ENCODE measurements around the gene ETFA.
"Not testable (repeated sequence)": the region's sequence is repeated elsewhere in the genome, so short reads cannot be mapped to it uniquely, and the experiment has no call there.

Gene ETFA

DNA sequence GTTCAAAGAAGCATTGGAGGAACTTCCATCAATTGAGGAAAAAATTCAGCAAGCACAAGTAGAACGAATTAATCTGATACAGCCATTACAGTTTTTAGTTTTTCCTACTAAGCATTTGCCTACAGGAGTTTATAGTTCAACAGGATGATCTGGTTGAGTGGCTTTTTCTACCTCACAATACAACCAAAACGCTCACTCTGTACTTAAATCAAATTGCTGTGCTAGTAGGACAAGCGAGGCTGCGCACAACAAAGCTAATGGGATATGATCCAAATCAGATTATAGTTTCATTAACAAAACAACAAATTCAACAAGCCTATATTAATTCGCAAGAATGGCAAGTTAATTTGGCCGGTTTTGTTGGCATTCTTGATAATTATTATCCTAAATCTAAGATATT, 44.2 kb downstream of the ETFA start:
- no peak for DNase-seq

DNA sequence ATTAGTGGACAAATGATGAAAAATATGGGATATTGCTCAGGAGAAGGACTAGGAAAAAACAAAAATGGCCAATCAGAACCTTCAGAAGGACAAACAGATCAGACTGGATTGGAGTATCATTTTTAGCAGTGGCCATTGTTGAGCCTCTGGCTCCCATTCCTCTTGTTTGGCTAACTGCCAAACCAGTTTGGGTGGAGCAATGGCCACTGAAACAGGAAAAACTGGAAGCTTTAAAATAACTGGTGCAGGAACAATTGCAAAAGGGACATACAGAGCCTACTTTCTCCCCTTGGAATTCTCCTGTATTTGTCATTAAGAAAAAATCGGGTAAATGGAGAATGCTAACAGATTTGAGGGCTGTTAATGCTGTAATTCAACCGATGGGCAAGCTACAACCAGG, 45.5 kb downstream of the ETFA start:
- DNase-seq: not testable (repeated sequence)

- DNase-seq: no peak
These were observed 50.9 kb downstream of the ETFA start for GRCh38 chr15:76260246-76260938.

- no peak for DNase-seq
These were observed 51.9 kb downstream of the ETFA start for GRCh38 chr15:76259392-76259791.

DNA sequence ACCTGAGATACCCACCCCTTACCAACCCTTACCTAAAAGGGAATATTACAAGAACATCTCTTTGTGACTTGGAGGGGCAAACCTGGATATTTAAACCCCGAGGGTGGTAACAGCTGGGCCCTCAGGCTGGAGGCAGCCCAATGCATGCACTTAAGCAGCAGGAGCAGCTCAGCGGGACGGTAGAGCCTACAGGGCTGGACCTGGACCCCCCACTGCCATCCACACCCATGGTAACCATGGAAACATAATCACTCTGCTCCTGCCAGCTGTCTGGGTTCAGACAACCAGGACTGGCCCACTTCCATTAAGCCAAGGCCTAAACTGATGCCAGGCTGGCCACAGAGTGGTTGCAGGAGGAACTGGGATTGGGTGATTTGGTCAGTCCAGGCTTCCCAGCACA, 52.8 kb downstream of the ETFA start:
- no peak for DNase-seq

DNA sequence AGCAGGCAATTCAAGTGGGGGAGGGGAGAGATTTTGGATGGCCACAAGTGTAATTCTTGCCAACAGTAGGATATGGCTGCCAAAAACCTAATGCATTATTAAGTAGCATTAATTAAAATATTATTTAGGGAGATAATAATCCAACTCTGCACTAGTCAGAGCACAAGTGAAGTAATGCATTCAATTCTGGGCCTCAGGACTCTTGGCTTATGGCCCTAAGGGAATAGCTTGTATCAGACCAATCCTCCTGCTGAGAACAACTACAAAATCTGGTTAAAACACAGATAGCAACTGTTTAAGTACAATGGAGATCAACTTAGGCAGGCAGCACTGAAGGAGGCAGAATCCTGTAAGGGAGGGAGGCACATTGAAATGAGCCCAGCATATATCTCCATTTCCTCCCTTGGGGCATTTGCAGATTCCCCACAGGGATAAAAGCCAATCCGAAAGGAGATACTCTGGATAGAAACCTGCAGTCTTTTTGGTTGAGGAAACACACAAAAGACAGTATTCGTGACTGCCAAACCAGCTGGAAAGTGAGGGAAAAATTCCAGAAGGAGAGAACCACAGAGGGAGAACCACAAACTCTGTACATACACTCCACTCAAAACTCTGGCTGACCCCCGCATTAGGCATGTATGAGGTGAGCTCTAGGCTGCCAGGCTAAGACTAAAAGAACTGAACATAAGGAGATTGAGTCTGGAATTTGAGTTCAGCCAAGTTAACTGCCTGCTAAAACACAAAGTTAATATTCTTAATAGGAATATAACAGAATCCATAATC, 57.4 kb downstream of the ETFA start:
- DNase-seq: no peak

- DNase-seq: no peak
These were observed 59.0 kb downstream of the ETFA start for GRCh38 chr15:76252249-76252648.

DNA sequence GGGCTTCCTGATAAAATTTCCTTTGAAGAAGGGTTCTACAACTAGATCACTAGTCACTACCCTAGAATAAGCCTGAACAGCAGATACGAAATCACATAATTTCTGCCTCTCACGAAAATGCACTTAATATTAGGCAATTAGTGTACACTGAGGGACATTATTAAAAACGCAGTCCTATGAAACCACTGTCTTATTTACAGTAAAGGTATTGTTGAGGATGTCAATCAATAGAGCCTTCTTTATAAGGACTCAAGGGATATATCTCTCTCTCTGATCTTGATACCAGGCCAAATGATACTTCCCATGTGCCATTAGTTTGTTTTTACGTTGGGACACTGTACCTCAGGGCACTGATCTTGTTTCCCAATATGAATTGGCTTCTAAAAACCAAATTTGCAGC, 59.6 kb downstream of the ETFA start:
- no peak for DNase-seq

DNA sequence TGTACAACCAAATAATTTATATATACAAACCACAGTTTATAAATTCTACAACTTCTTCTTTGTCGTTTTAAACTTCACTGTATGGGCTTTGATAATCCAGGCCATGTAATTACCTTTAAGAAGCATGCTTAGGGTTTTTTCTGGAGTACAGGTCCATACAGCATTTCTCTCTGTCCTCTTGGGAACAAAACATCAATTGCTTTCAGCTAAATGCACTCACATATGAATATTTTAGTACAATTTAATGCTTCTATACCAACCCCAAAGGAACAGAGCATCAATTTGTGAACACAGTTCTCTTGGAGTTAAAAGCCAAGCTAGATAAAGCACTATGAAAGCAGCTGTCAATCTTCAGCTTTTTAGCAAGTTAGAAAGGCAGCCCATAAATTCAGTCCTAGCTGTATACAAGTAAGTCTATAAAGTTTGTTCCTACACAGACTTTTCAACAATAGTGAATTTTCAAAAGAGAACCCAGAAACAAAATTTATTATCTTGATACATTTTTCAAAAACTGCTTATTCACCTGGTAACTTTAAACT, 66.1 kb downstream of the ETFA start:
- DNase-seq: no peak

DNA sequence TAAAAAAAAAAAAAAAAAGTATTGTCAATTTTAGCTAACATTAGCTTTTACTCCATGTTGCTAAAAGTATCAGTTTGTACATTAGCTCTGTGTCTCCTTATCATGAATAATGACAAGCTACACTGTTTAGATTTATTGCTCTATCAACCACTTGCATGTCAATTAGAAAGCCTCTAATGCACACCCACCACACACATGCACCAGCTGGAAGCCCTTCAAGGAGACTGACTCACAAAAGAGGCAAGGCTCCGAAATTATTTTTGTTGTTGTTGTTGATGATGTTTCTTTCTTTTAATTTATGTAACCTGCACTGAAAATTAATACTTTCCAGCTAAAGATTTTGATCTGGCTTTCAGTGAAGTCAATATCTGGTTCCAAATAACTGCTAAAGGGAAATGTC, 71.5 kb downstream of the ETFA start:
- DNase-seq: no peak

- no peak for DNase-seq
These were observed 74.9 kb downstream of the ETFA start for GRCh38 chr15:76236350-76236749.

DNA sequence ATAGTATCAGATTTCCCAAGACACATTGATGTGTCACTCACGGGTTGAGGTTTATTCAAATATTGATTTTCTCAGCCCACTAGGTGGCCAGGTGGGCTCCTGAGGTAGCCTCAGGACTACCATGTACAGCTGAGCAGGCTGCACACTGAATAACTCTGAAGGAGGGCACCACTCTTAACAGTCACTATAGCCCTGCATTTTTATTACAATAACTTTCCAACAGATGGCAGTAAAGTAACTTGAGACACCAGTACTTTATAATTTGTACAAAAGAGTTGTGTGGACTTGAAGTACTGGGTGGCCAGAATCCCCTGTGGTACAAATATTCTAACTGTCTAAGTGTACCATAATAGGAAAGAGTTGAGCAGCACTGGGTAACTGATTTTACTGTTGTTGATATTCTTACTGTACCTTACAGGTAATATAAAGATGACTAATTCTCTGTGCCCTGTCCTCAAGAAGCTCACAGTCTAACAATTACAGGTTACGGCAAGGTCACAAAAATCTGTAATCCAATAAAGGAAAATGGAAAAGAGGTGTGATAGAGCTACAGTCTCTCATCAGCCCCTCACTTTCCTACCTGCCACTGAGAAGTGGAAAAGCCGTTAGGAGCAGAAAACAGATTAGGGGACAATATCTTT, 76.0 kb downstream of the ETFA start:
- DNase-seq: peak in 1 of 2 donors; percentile 60

DNA sequence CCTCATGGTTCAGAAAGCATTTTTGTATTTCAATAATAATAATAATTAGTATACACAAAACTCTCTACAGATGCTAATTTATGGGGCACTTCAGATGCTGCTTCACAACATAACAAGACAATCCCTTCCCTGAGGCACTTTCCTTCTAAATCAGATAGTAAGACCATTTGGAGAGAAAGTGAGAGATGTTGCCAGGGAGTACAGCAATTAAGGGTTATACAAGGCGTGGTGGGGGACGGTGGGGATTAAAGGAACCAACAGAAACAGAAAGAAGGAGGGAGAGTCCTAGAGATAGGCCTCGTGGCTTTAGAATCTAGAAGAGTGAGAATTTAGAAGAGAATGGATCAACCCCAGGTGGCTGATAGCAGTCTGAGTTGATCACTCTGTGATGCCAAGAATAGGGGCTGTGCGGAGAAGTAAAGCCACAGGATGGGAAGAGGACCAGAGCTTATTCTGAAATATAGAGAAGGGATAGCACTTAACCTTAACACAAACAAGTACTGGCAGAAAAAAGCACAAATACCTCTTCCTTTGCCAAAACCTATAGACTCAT, 76.9 kb downstream of the ETFA start:
- no peak for DNase-seq

GRCh38 chr15:76233921-76234320, 77.3 kb downstream of the ETFA start:
- DNase-seq: no peak

DNA sequence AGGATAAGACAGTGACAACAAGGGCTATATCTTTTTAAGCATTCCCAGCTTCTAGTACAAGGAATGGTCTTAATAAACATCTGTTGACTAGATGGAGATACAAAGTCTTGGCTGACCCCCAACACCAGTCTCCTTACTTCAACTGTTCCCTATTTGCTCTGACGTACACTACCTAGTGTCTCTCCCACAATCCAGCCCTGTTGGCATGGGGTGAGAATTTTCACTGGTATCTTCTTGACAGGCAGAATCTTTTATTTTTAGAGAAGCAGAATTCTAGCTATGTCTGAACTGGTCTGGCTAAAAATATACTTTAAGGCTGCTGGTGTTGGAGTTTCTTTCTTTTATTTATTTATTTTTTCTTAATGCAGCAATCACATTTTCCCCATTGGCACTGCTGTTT, 82.0 kb downstream of the ETFA start:
- DNase-seq: no peak

- DNase-seq: no peak
These were observed 87.7 kb downstream of the ETFA start for GRCh38 chr15:76223521-76223920.

GRCh38 chr15:76222159-76222558, 89.1 kb downstream of the ETFA start:
- no peak for DNase-seq

GRCh38 chr15:76221085-76221767, 90.0 kb downstream of the ETFA start:
- DNase-seq: no peak

DNA sequence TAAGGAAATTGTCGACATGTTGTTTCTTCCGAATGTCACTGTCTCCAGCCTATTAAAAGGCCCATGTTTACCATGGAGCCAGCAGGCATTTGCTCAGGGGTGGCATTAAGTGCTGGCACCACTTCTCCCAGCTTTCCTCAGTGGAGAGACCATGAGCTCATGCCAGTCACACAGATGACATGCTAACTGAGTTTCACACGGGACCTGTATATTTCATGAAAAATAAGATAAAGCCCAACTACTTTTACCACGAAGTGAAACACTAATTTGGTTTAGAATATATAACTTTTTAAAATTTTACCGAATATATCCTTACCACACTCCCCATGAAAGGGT, 93.4 kb downstream of the ETFA start:
- DNase-seq: no peak

GRCh38 chr15:76217029-76217881, 94.0 kb downstream of the ETFA start:
- DNase-seq: no peak

DNA sequence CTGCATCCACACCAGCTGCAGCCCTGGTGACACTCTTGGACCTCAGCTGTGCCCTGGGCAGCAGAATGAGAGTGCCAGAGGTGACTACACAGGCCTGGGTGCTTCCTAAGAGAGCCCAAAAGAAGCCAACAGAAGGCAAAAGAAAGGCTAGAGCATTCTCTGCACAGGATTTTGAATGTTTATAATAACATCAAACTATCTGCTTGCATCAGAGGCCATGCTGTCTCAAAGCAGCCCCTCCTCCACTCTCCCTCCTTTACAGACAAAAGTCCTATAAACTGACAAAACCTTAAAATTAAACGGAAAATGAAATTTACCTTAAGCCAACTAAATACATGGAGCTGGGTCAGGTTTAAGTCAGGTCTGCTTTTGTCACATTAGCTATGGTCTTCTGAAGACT, 95.6 kb downstream of the ETFA start:
- no peak for DNase-seq

DNA sequence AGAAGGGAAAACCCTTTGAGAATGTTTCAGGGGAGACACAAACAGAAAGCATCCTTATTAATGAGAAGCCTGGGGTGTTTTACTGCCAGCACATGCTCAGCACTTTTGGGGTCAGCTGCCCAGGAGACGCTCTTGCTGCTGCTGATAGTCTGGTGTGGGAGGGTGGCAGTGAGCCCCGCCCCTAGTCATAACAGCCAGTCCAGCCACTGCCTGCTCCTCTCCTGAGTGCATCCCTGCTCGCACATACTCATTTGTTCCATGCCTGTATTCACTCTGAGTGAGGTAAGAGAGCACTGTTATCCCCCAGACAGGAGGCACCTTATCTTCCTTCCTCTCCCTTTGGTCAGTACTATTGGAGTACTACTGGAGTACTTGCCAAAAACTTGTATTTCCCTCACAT, 101.3 kb downstream of the ETFA start:
- DNase-seq: no peak
